ENCODE results near the gene MAP2K6. TPM values are rescaled to one million over a fixed set of nuclear protein-coding genes. Genes with fewer than 3 reads are reported as not detected.

The MAP2K6 gene
- total and polyA plus RNA-seq, 10 of the 15 experiments (the other 5 are each of a cell fraction or from before 2014, with no cell fraction given), result 15.6 to 70.3 (median 22.9) TPM

GRCh38 chr17:69430488-69430887 is 16.0 kb downstream of the MAP2K6 start (continued):
- no peak for TF ChIP-seq ETV6 (conservative IDR thresholded peaks at IDR 0.05 in 1 of 2, IDR thresholded peaks at IDR 0.05 in 1 of 2; ENCODE audit: borderline replicate concordance in 1 of 2, low read depth in 1 of 2)
- TF ChIP-seq ZBTB40 (IDR thresholded peaks at IDR 0.05; ENCODE audit: borderline replicate concordance), result no peak
- no peak for TF ChIP-seq NRF1 (conservative IDR thresholded peaks at IDR 0.05; ENCODE audit: low read depth, low read length)
- no peak for TF ChIP-seq NBN (IDR thresholded peaks at IDR 0.05)

GRCh38 chr17:69431835-69432234 is 17.3 kb downstream of the MAP2K6 start:
- no peak overlapping the region for H3K9ac ChIP-seq (ENCODE audit: control insufficient read depth, insufficient read depth, low read length)
- in situ Hi-C loops (cut with MboI) (no loop called here), intact Hi-C loops (cut with micrococcal nuclease; ENCODE audit: unreplicated experiment) (no loop called here)
- no peak overlapping the region for H3K27ac ChIP-seq (ENCODE audit: control insufficient read depth, insufficient read depth)
- H3K9me3 ChIP-seq (replicated peaks; ENCODE audit: control insufficient read depth, insufficient read depth, low read length), result no peaks in the 10 kb centered on the region
- no peaks in the 10 kb centered on the region for H3K27me3 ChIP-seq (replicated peaks in 1 of 2; ENCODE audit: control insufficient read depth in 2 of 2, insufficient read depth in 2 of 2, low read length in 1 of 2)
- BruUV-seq (replicated peaks), result no TSS peak
- ChIA-PET POLR2A (no interaction called here), RAD21 (ENCODE audit: unreplicated experiment) (interaction anchor here (0.9 kb wide), 1 partner anchor 11 kb away, joined by 3 read pairs; no protein-coding TSS in a partner anchor), SMC1A (ENCODE audit: uncharacterized antibody, unreplicated experiment) (interaction anchor here (1.7 kb wide), 1 partner anchor 9 kb away, joined by 3 read pairs; no protein-coding TSS in a partner anchor), CTCF (interaction anchor here (0.6 to 1.2 kb wide), 2 partner anchors 11 to 91 kb away, joined by 3 read pairs; no protein-coding TSS in a partner anchor)
- H2AFZ ChIP-seq (ENCODE audit: control insufficient read depth, low read depth, low read length), result no peak overlapping the region
- ATAC-seq (no peak), FAIRE-seq (no peak), DNase-seq (ENCODE audit: low read depth, low spot score) (no peak)
- H4K20me1 ChIP-seq (ENCODE audit: control insufficient read depth, insufficient read depth), result no peaks in the 10 kb centered on the region
- H3K4me1 ChIP-seq (ENCODE audit: control insufficient read depth, insufficient read depth, low read length), result peaks cover 18% of the 10 kb centered on the region
- no peak overlapping the region for H3K4me2 ChIP-seq (ENCODE audit: control insufficient read depth, insufficient read depth)
- peaks cover 2% of the 10 kb centered on the region; the same call in 1 of the 2 replicates for H3K79me2 ChIP-seq (ENCODE audit: control insufficient read depth, insufficient read depth, low read length)
- H3K4me3 ChIP-seq, result no peak overlapping the region
- 92% methylated on average over 3 of the region's 3 CpGs for WGBS (ENCODE audit: insufficient coverage, insufficient replicate concordance, low lambda C conversion rate, missing lambda C conversion rate)
- TF ChIP-seq SKIL (IDR thresholded peaks at IDR 0.05; ENCODE audit: low read depth, poor library complexity, severe bottlenecking) (no peak), FOXK2 (IDR thresholded peaks at IDR 0.05) (no peak)
- no peaks in the 10 kb centered on the region for H3K36me3 ChIP-seq (ENCODE audit: control insufficient read depth in 2 of 2, insufficient read depth in 2 of 2, low read length in 1 of 2)
